ENCODE data around the gene GFY. TPM values are rescaled to one million over a fixed set of nuclear protein-coding genes. Genes with fewer than 3 reads are reported as not detected.
A peak's percentile ranks its signal among the peaks of the same experiment; 100 is the strongest.
"Not testable (repeated sequence)": the region's sequence is repeated elsewhere in the genome, so short reads cannot be mapped to it uniquely, and the experiment has no call there.

Gene GFY
- total RNA-seq, 4 donors from 2014 or later, result not detected

DNA sequence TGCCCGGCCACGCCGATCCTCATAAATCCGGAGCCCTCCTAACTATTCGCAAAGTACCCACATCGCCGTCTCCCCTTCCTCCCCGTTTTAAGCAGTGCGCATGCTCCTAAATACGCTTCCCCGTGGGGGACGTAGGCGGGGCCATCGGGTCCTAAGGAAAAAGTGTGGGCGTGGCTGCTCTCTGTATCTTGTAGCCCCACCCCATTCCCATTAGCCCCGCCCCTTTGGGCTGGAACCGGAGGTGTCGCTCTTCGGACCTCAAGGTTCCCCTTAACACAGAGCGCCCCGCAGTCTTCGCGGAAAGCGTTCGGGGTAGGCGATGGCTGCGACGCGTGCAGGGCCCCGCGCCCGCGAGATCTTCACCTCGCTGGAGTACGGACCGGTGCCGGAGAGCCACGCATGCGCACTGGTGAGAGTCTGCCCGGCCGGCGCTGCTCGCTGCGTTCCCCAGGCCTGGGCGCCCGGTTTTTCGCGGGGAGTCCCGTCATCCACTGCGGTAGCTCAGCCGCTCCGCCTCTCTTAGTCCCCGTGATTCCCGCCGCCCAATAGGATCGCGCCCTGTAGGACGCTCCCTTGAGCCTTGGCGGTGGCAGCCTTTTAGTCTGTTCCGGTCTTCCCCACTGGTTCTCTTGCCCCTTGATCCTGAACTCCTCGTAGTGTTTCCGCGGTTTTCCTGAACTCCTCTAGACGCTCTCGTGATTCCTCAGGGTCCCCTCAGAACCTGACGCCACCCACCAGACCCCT, 28.0 kb downstream of the GFY start, which contains the start of gene ALDH16A1:
TSS of gene ALDH16A1 (plus strand) at position 213 of the 744 bp plus-strand sequence. CDS start at position 320, 107 bp downstream.
- 1% methylated on average over 46 to 66 of the region's 66 CpGs for WGBS, 2 donors
- TF ChIP-seq, protein P1, sequence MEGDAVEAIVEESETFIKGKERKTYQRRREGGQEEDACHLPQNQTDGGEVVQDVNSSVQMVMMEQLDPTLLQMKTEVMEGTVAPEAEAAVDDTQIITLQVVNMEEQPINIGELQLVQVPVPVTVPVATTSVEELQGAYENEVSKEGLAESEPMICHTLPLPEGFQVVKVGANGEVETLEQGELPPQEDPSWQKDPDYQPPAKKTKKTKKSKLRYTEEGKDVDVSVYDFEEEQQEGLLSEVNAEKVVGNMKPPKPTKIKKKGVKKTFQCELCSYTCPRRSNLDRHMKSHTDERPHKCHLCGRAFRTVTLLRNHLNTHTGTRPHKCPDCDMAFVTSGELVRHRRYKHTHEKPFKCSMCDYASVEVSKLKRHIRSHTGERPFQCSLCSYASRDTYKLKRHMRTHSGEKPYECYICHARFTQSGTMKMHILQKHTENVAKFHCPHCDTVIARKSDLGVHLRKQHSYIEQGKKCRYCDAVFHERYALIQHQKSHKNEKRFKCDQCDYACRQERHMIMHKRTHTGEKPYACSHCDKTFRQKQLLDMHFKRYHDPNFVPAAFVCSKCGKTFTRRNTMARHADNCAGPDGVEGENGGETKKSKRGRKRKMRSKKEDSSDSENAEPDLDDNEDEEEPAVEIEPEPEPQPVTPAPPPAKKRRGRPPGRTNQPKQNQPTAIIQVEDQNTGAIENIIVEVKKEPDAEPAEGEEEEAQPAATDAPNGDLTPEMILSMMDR (IDR thresholded peaks at IDR 0.05), result no peak
- TF ChIP-seq POLR2A (IDR thresholded peaks at IDR 0.05), result peak in 1 of 2 donors; percentile 74
- peak; percentile 98 to 99 for DNase-seq (ENCODE audit: low spot score in 2 of 2)

DNA sequence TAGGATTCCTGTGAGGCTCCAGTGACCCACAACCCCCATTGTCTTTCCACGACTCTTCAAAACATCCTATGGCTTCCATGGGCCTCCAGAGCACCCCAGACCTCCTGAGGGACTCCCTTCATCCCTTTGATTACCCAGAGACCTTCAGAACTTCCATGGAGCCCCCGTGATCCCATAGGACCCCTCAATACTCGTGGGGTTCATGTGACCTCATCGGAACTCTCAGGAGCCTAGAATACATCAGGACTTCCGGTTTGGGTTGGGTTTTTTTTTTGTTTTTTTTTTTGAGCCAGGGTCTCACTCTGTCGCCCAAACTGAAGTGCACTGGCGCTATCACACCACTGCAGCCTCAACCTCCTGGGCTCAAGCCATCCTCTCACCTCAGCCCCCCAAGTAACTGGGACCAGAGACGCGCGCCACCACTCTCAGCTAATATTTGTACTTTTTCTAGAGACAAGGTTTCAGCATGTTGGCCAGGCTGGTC, 28.6 kb downstream of the GFY start:
- 42 to 44% methylated on average over 10 of the region's 10 CpGs for WGBS, 2 donors
- intact Hi-C loops (cut with DNase I; ENCODE audit: low total_unique reads), result no loop called here
- peak overlapping the region; percentile 31 for H3K4me3 ChIP-seq (ENCODE audit: low read depth, poor library complexity, severe bottlenecking)
- no peak for TF ChIP-seq POLR2A (IDR thresholded peaks at IDR 0.05)
- TF ChIP-seq, protein P1 (IDR thresholded peaks at IDR 0.05), result no peak
- DNase-seq (ENCODE audit: low spot score in 2 of 2), result no peak

More for the DNA sequence above, 28.0 kb downstream of the GFY start, which contains the start of gene ALDH16A1:
- peak within 1 kb of the TSS; percentile 31 for H3K4me3 ChIP-seq (ENCODE audit: low read depth, poor library complexity, severe bottlenecking)
- intact Hi-C loops (cut with DNase I; ENCODE audit: low total_unique reads), result no loop called here

DNA sequence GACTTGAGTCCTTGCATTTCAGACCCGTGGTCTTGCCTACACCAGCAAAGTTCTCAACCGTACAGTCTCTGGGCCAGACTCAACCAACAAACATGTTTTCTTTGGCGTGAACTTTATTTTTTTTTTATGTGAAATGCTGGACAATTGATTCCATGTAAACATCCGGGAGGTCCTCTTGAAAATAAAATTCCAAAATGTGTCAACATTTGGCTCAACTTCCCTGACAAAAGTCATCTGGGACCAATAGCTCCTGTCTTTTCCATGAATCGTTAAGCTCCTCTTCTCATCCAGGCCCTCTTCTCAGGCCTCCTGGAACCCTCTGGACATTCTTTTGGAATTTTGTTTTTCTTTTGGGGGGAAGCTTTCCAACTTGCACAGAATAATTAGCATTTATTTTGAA, 30.6 kb downstream of the GFY start:
- H3K4me3 ChIP-seq (ENCODE audit: low read depth, poor library complexity, severe bottlenecking), result no peak overlapping the region
- TF ChIP-seq, protein P1 (IDR thresholded peaks at IDR 0.05), result no peak
- TF ChIP-seq POLR2A (IDR thresholded peaks at IDR 0.05), result no peak
- intact Hi-C loops (cut with DNase I; ENCODE audit: low total_unique reads), result no loop called here
- no peak for DNase-seq (ENCODE audit: low spot score in 2 of 2)
- WGBS, 2 donors, result 48 to 60% methylated on average over 5 of the region's 5 CpGs

DNA sequence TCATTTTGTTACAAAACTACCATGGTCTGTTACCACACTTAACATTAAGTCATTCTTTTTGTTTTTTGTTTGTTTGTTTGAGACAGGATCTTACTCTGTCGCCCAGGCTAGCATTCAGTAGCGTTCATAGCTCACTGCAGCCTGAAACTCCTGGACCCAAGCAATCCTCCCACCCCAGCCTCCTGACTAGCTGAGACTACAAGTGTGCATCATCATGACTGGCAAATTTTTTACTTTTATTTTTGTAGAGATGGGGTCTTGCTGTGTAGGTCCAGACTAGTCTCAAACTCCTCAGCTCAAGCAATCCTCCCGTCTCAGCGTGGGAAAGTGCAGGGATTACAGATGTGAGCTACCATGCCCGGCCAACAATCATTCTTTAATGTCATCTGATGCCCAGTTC, 31.1 kb downstream of the GFY start:
- intact Hi-C loops (cut with DNase I; ENCODE audit: low total_unique reads), result no loop called here
- DNase-seq (ENCODE audit: low spot score in 2 of 2), result no peak
- 67 to 73% methylated on average over 5 of the region's 5 CpGs for WGBS, 2 donors
- TF ChIP-seq, protein P1 (IDR thresholded peaks at IDR 0.05), result no peak
- no peak for TF ChIP-seq POLR2A (IDR thresholded peaks at IDR 0.05)
- H3K4me3 ChIP-seq (ENCODE audit: low read depth, poor library complexity, severe bottlenecking), result no peak overlapping the region

DNA sequence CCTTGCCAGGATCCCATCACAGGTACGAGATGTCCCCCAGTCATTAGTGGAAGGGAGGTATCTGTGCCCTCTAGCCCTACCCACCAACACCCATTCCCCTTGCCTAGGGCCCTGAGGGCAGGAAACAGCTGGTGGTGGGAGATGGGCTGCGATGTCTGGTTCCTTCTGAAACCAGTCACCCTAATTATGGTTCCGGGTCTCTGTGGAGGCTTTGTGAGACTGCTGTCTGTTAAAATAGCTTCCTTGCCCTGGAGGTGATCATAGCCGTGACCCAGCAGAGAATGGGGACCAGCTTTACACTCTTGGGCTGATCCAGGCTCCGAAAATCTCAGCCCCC, 33.3 kb downstream of the GFY start:
- whole genome bisulfite sequencing, 2 donors, result 76 to 85% methylated on average over 5 of the region's 5 CpGs
- H3K4me3 ChIP-seq (ENCODE audit: low read depth, poor library complexity, severe bottlenecking), result no peak overlapping the region
- intact Hi-C loops (cut with DNase I; ENCODE audit: low total_unique reads), result no loop called here
- DNase-seq (ENCODE audit: low spot score in 2 of 2), result no peak
- TF ChIP-seq POLR2A (IDR thresholded peaks at IDR 0.05), result no peak

DNA sequence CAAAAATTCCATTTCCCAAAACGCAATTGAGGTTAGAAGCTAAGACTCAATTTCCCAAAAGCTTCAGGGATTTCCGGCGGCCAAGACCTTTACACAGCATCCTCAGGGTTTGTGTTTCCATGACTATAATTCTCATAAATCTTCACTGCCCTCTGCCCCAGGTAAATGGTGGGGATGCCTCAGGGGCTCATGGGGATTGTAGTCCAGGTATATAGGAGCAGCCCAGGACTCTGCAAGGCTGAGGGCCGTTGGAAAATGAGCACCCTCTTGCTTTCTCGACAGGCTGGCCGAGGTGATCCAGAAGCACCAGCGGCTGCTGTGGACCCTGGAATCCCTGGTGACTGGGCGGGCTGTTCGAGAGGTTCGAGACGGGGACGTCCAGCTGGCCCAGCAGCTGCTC, 34.2 kb downstream of the GFY start:
- 93 to 94% methylated on average over 12 of the region's 12 CpGs for WGBS, 2 donors
- no peak for TF ChIP-seq POLR2A (IDR thresholded peaks at IDR 0.05)
- TF ChIP-seq, protein P1 (IDR thresholded peaks at IDR 0.05), result no peak
- no peak overlapping the region for H3K4me3 ChIP-seq (ENCODE audit: low read depth, poor library complexity, severe bottlenecking)
- intact Hi-C loops (cut with DNase I; ENCODE audit: low total_unique reads), result no loop called here
- no peak for DNase-seq (ENCODE audit: low spot score in 2 of 2)

DNA sequence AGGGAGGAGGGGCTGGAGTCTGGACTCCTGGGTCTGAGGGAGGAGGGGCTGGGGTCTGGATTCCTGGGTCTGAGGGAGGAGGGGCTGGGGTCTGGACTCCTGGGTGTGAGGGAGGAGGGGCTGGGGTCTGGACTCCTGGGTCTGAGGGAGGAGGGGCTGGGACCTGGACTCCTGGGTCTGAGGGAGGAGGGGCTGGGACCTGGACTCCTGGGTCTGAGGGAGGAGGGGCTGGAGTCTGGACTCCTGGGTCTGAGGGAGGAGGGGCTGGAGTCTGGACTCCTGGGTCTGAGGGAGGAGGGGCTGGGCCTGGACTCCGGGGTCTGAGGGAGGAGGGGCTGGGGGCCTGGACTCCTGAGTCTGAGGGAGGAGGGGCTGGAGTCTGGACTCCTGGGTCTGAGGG, 35.9 kb downstream of the GFY start:
- H3K4me3 ChIP-seq (ENCODE audit: low read depth, poor library complexity, severe bottlenecking); DNase-seq (ENCODE audit: low spot score in 2 of 2); intact Hi-C loops (cut with DNase I; ENCODE audit: low total_unique reads): not testable (repeated sequence)
- no CpG with 5 or more reads among the region's 1 CpG for WGBS, 2 donors

Measured in lower leg skin (tissue), 4 donors.